GM19023 (cell line): ENCODE data around the gene KRTAP5-5.
"Not testable (repeated sequence)": the region's sequence is repeated elsewhere in the genome, so short reads cannot be mapped to it uniquely, and the experiment has no call there.

Source experiments
- ATAC-seq: cut with Tn5 transposase; IDR thresholded peaks from one replicate; pipeline ENCODE4 v1.9.1; 2021; ENCODE audit warnings: mild to moderate bottlenecking, moderate library complexity; ENCODE audit not compliant: unreplicated experiment

KRTAP5-5 gene

DNA sequence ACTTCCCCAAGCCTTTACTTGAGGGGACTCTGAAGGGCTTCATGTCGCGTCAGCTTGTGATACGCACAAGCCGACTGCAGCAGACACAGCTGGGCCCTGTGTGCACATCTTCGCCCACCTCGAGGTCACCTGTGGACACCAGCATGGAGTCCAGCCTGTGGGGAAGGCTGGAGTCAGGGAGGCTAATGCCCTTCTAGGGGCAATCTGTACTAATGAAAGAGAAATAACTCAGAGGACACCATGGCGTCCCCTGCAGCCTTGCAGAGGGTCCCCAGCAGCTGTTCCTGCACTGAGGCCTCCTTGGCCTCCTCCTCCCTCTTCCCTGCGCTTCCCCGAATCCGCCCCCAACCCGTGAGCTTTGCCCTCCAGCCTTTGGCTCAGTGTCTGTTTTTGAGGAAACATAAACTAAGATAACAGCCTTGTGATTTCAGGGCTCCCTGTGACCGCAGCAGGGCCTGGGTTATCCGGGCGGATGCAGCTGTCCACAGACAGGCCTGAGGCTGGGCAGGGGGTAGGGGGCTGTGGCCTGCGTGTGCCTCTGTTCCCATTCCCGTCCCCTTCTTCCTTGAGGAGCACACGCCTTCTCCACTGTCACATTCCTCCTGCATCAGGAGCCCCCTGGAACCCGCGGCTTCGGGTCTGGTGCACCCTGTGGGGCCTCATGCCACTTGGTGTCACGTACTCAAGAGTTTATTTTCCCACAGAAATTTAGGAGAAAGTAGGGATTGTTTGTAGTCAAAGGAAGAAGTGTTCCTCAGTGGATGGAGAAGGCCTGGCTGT, 25.0 kb downstream of the KRTAP5-5 start:
- ATAC-seq, result no peak

DNA sequence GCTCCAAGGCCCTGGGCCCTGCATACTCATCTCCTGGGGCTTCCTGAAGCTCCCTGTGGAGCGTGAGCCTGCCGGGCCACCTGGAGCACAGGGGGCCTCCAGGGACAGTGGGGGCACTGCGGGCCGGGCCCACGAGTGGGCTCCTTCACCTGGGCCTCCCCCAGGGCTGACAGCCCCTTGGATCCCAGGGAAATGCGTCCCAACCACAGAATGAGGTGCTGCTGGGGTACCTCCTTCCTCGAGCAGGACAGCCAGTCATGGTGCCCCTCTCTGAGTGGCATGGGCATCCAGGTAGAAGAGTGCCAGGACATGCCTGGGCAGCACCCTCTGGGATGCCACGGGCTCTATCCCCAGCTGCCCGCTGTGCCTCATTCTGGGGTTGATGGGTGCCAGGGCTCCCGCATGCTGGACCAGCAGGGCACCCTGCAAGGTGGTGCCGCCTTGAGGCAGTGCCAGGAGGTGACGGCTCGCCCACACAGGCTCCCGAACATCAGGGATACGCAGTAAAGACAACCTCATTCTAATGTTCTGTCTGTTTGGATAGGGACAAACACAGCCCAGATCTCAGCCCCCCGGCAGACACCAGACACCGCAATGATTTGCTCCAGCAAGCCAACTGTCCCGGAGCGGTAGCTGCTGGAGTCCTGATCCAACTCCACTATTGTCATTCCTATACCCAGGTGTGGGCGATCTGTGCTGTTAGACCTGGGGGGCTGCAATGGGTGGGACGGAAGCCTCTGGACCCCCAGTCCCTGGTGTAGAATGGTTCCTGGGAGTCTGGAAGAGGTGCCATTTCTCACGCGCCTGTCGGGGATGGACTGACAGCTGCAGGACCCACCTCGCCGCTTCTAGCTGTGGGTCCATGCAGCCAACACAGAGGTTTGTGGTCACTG, 25.8 kb downstream of the KRTAP5-5 start:
- ATAC-seq, result no peak

DNA sequence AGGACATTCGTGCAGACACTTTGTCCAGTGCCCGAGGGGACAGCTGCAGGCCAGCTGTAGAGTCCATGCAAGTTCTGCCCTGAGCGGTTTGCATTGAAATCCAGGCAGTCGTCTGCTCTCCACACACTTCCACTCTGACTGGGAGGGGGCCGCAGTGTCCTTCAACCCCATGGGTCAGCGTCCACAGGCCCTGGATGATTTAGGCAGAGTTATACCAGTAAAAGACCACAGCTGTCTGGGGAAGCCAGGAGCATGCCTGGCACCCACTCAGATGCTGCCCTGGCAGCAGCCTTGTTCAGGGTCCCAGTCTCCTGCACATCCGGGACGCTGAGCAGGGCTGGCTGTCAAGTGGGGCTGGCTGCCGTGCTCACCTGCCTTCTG, 26.5 kb downstream of the KRTAP5-5 start:
- ATAC-seq, result no peak

GRCh38 chr11:1656670-1657069, 27.1 kb downstream of the KRTAP5-5 start:
- no peak for ATAC-seq

DNA sequence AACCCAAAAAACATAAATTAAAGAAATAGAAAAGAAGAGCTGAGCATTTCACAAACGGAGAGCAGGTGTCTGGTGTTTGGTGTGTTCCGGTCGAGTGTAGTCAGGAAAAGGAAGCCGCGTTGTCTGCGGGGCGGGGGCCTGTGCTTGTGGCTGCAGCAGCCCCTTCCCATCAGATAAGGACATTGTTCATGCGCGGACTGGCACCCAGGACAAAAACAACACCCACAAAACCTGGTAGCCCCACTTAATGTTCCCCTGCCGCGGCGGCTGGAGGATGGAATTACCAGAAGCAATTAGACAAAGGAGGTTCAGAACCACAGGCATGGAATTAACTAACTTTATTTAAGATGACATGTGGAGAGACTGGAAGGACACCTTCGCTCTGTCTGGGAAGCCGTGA, 29.9 kb downstream of the KRTAP5-5 start:
- no peak for ATAC-seq

DNA sequence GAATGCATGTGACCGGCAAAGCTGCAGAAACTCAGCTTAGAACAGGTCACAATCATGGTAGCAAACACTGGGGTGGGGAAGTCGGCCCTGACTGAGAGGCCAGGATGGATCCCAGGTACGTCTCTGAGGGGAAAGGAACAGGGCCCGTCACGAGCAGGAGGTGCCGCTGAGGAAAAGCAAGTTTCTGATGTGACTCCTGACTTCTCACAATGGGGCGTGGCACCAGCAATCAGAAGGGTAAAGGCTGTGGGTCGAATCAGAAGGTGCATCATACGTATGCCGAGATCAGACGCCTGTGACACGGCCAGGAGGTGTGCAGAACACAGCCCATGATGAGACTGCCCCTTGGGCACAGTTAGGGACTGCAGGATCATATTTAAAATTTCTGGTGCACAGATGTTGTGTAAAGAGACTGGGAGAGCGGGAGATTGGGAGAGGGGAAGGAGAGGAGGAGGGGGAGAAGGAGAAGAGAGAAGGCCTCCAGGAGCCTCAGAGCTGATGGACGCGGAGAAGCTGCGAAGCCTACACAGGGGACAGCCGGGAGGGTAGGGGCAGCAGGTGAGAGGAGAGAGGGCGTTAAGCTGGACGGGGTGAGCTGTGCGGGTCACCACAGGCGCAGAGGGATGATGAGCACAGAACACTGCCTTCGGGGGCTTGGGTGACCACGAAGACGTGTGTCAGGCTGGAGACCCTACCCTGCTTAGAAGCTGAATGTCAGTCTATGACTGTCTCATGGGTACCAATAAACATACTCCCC, 30.7 kb downstream of the KRTAP5-5 start:
- no peak for ATAC-seq

DNA sequence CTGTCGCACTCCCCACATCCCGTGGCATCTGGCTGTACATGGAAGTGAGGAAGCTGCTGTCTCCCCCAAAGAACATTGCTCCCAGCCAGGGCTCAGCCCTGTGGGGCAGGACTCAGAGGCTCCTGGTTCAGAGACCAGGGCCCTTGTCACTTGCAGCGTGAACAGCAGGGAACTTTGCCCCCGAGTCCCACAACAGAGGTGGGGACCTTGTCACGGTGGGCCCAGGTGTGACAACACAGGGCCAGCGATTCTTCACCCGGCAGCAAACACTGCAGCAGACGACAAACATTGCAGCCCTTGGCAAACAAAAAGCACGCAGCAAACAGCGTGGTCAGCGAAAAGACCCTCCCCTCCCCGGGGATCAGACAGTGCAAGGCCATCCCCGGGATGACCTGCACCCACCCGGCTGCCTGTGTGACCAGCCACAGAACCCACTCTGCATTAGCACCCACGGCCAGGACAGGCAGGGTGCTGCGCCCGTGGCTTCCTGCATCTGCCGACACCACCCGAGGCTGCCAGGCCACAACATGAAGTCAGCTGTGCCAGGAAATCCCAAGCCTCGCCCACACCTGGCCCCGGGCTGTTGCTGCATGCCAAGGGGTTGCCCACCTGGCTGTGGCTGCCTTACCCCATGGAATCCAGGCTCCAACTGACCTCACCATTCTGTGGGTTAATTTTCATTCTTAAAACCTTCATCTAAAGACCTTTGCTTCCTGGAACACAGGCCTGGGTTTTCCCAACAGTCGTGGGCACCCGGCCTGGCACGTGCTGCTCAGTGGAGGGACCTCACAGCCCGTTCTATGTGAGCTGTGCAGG, 32.1 kb downstream of the KRTAP5-5 start:
- not testable (repeated sequence) for ATAC-seq

- not testable (repeated sequence) for ATAC-seq
These were observed 33.2 kb downstream of the KRTAP5-5 start for GRCh38 chr11:1662699-1663283.

- ATAC-seq, result no peak
These were observed 35.7 kb downstream of the KRTAP5-5 start for GRCh38 chr11:1665313-1665712.

- ATAC-seq, result no peak
These were observed 37.7 kb downstream of the KRTAP5-5 start for GRCh38 chr11:1667121-1667850.

DNA sequence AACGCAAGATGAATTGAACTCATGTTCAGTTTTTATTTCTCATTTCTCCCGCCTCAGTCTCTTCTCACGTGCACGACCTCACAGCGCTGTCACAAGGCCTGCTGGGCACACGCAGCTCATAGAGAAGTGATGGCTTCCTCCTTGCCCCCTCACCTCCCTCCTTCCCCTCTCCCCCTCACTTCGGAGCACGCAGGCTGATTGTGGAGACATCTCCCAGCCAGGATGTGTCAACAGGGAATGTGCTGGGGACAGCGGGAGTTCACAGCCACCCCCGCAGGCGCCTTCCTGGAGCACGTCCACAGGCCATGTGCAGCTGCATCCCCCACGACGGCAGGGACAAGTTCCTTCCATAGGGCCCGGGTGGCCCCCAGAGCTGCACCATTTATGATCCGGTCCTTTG, 38.3 kb downstream of the KRTAP5-5 start:
- ATAC-seq, result no peak

GRCh38 chr11:1668911-1669473, 39.4 kb downstream of the KRTAP5-5 start:
- ATAC-seq, result no peak

DNA sequence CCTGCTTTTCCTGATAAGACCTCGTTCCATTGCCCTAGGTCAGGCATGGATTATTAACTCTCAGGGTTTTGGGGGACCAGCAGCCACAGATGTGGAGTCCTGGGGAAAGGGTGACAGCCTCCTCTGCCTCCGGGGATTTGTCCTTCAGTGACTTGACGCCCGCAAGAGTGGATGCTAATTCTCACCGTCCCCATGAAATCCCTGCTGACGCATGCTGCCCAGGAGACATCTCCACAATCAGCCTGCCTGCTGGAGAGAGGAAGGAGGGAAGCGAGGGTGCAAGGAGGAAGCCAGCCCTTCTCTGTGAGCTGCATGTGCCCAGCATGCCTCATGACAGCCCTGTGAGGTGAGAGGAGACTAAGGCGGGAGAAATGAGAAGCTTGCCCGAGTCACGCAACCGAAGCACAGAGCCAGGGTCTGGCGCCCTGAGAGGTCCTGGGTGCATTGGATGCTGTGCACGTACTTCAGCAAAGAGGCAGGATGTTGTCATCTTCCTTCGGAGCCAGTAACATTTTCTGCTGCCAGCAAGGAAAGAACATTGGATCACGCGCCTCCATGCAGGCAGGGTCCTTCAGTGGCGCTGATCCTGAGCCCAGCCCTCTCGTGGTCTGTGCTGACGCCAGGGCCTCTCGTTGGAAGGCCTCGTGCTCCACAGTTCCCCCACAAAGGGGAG, 40.1 kb downstream of the KRTAP5-5 start:
- ATAC-seq, result no peak

DNA sequence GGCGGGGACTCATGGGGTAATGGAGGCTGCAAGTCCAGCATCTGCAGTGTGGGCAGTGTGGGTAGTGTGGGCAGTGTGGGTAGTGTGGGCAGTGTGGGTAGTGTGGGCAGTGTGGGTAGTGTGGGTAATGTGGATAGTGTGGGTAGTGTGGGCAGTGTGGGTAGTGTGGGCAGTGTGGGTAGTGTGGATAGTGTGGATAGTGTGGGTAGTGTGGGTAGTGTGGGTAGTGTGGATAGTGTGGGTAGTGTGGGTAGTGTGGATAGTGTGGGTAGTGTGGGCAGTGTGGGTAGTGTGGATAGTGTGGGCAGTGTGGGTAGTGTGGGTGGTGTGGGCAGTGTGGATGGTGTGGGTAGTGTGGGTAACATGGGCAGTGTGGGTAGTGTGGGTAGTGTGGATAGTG, 40.9 kb downstream of the KRTAP5-5 start:
- ATAC-seq, result not testable (repeated sequence)

DNA sequence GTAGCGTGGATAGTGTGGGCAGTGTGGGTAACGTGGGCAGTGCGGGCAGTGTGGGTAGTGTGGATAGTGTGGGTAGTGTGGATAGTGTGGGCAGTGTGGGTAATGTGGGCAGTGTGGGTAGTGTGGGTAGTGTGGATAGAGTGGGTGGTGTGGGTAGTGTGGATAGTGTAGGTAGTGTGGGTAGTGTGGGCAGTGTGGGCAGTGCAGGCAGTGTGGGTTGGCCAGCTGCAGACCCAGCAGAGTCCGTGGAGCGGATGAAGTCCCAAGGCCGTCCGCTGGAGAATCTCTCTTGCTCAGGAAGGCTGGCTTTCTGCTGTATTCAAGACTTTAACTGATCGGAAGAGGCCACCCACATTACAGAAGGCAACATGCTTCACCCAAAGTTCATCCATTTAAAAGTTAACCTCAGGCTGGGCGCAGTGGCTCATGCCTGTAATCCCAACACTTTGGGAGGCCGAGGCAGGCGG, 41.4 kb downstream of the KRTAP5-5 start:
- no peak for ATAC-seq

DNA sequence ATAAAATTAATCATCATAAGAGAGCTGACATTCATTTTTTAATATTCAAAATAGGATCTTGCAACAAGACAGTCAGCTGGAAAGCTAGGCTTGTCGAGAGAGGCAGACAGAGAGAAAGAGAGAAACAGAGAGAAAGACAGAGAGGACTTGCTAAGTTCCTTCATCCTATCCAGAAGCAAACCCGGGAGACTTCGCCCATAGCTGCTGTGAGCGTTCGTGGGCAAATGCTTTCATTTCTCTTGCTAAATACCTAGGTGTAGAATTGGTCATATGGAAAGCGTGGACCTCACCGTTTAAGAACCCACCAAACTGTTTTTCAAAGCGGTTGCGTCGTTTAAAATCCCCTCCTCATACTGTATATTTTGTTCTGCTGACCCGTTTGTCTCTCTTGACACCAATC, 42.1 kb downstream of the KRTAP5-5 start:
- no peak for ATAC-seq

DNA sequence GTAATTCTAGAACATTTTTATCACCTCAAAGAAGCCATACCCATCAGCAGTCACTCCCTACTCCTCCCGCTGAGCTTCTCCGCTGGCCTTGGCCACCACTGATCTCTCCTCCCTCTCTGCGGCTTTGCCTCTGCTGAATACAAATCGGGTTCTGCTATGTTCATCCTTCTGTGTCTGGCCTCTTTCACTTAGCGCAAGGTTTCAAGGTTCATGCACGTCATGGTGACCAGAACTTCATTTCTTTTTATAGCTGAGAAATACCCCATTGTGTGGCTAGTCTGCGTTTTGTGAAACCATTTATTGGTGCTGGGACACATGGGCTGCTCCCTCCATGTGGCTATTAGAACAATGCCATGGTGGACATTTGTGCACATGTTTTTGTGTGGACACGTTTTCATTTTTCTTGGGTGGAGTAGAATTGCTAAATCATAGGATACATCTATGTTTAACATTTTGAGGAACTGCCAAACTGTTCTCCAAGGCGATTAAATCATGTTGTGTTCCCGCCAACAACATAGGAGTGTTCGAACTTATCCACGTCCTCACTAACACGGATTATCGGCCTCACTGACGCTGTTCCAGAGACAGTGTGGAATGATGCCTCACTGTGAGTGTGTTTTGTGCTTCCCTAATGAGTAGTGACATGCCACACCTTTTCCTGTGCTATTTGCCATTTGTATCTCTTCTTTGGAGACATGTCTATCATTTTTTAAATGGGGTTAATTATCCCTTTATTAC, 43.2 kb downstream of the KRTAP5-5 start:
- no peak for ATAC-seq
